Stimulated activated naive CD8-positive, alpha-beta T cell treated with anti-CD3 and anti-CD28 coated beads, Interleukin-15, Interleukin-2, amounts not matched to agents 100 U/mL and 50 U/mL, for 24 hours (primary cell): ENCODE results near the gene CFAP74.

Experiments
- ATAC-seq: fragments of 150-1000 bp; cut with Tn5 transposase; one replicate; pipeline ENCODE4 v1.10.0; 2021
- DNase-seq: peaks from one replicate; pipeline ENCODE4 v3.0.0; 2021

CFAP74 gene

DNA sequence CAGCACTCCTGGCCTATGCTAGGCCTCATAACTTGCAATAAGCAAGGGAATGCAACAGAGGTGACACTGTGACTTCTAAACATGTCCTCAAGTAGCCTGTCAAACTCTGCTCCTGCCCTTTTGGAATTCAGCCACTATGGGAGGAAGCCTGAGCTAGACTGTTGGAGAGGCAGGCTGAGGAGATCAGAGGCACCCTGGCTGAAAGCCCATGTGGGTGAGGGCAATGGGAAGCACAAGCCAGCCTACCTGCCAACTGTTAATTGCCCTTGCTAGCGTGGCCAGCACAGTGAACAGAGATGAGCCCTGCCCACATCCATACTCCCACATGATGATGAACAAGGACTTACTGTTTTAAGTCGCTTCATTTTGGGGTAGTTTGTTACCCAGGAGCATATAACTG is 130.4 kb downstream of the CFAP74 start:
- ATAC-seq (no peak), DNase-seq (no peak)

DNA sequence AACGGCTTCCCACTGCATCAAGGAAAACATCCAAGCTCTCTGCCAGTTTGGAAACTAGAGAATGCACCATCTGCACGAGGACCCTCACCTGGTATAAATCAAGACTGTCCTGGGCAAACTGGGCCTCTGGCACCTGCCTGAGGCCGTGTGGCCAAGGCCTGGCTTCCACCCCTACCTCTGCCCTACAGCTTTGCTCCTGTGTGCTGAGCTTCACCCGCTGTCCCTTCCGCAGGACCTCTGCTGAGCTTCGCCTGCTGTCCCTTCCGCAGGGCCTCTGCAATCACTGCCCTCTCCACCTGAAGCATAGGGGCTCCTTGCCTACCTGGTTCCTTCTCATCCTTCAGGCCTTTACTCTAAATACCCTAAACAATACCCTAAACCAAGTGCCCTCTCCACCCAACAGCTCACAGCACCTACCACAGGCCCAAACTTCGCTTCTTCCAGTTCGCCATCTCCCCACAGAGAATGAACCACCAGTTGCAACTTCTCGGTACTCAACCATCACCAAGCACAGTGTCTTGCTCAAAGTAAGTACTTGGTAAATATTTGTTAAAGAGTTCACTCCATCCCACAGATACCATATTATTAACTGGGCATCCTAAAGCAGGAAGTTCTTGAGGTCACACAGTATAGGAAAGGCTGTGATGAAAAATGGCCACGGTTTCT is 131.1 kb downstream of the CFAP74 start:
- no peak for DNase-seq
- no peak for ATAC-seq
